NCI-H2081 (cell line): Measurements from ENCODE around the gene TRIP11.

Source experiments
- DNase-seq, 2 experiments: peaks; one replicate each; lab custom pipeline; 2025; lab: John Stamatoyannopoulos, UW

TRIP11 gene

GRCh38 chr14:91918186-91918883 is 121.5 kb downstream of the TRIP11 start:
- DNase-seq, result no peak
